WTC11 (cell line): ENCODE measurements around the gene TAS2R16.

Experiments
- FOXP1 ChIP-seq: sonication (generic); formaldehyde crosslinking; IDR thresholded peaks from 2 replicates; pipeline ENCODE4 v1.8.0; 2022; ENCODE audit warnings: missing genetic modification reagents, mild to moderate bottlenecking, moderate library complexity, borderline replicate concordance
- JUN ChIP-seq: sonication (generic); formaldehyde crosslinking; IDR thresholded peaks from 2 replicates; pipeline ENCODE4 v1.8.0; 2023; ENCODE audit warnings: mild to moderate bottlenecking, missing genetic modification reagents
- ZNF671 ChIP-seq: fragments of 250-450 bp; sonication (Bioruptor Pico); IDR thresholded peaks from 2 replicates; pipeline ENCODE4 v1.8.0; 2021; ENCODE audit warnings: mild to moderate bottlenecking
- TF ChIP-seq, protein P1 (sequence below): sonication (generic); formaldehyde crosslinking; IDR thresholded peaks from 2 replicates; pipeline ENCODE4 v1.8.1; 2022; ENCODE audit warnings: mild to moderate bottlenecking, moderate library complexity, missing genetic modification reagents
- TF ChIP-seq, protein P2 (sequence below): fragments of 200-600 bp; IDR thresholded peaks from 2 replicates; pipeline ENCODE4 v1.8.0; 2022; ENCODE audit warnings: antibody characterized with exemption

DNA sequence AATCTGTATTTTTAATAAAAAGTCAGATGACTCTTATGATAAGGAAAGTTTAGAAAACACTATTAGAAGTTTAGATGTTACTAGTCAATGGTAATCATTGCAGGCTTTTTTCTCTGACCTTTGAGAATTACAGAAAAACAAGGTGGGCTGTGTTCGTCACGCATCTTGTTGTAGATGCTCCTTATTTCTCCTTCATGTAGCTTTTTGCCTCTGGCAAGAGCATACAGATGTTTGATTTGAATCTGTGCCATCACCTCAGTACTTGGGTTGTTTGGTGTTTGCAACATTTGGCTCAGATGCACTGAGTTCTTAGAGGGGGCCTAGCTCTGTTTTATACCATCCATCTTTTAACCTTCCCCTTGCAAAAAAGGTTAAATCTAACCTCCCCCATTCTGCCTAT, 11.5 kb downstream of the TAS2R16 start:
- TF ChIP-seq JUN, result no peak
- TF ChIP-seq ZNF671, result no peak
- TF ChIP-seq, protein P1, sequence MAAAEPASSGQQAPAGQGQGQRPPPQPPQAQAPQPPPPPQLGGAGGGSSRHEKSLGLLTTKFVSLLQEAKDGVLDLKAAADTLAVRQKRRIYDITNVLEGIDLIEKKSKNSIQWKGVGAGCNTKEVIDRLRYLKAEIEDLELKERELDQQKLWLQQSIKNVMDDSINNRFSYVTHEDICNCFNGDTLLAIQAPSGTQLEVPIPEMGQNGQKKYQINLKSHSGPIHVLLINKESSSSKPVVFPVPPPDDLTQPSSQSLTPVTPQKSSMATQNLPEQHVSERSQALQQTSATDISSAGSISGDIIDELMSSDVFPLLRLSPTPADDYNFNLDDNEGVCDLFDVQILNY (CRISPR knock-in tag), result no peak
- no peak for TF ChIP-seq FOXP1 (CRISPR knock-in tag)
- TF ChIP-seq, protein P2, sequence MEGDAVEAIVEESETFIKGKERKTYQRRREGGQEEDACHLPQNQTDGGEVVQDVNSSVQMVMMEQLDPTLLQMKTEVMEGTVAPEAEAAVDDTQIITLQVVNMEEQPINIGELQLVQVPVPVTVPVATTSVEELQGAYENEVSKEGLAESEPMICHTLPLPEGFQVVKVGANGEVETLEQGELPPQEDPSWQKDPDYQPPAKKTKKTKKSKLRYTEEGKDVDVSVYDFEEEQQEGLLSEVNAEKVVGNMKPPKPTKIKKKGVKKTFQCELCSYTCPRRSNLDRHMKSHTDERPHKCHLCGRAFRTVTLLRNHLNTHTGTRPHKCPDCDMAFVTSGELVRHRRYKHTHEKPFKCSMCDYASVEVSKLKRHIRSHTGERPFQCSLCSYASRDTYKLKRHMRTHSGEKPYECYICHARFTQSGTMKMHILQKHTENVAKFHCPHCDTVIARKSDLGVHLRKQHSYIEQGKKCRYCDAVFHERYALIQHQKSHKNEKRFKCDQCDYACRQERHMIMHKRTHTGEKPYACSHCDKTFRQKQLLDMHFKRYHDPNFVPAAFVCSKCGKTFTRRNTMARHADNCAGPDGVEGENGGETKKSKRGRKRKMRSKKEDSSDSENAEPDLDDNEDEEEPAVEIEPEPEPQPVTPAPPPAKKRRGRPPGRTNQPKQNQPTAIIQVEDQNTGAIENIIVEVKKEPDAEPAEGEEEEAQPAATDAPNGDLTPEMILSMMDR, result no peak
